Cardiac fibroblast (primary cell): ENCODE data around the gene NPL.

Experiments used
- DNase-seq, 2 donors: peaks; one replicate each; pipeline versions ENCODE4 v3.0.0 to v3.0.0-alpha.2; 2010; ENCODE audit warnings: low read depth in 2 of 2
- H3K4me3 ChIP-seq, 2 donors: replicated peaks in 1 of 2; 1 replicate in 1 of 2; 2 replicates in 1 of 2; pipeline ENCODE4 v1.5.1; 2011; ENCODE audit warnings: low read depth in 2 of 2, low read length in 2 of 2, mild to moderate bottlenecking in 2 of 2, moderate library complexity in 1 of 2
- CTCF ChIP-seq: IDR thresholded peaks from one replicate; pipeline ENCODE4 v1.5.1; 2011; ENCODE audit warnings: low read depth, mild to moderate bottlenecking, low read length, inconsistent platforms

Gene NPL

DNA sequence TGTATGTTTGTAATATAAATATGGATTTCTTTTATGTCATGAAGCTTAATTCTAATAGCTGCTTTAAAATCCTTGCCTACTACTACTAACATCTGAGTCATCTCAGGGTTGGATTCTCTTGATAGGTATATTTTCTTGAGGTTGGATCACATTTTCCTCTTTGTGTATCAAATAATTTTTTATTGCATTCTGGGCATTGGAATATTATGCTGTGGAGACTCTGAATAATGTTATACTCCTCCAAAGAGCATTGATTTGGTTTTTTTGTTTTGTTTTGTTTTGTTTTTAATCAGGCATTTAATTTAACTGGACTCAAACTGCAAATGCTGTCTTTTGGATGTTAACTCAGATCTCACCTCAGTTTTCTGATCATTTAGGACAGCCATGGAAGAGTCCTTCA, 57.5 kb downstream of the NPL start:
- no peak overlapping the region for H3K4me3 ChIP-seq
- DNase-seq: no peak
- no peak for TF ChIP-seq CTCF

DNA sequence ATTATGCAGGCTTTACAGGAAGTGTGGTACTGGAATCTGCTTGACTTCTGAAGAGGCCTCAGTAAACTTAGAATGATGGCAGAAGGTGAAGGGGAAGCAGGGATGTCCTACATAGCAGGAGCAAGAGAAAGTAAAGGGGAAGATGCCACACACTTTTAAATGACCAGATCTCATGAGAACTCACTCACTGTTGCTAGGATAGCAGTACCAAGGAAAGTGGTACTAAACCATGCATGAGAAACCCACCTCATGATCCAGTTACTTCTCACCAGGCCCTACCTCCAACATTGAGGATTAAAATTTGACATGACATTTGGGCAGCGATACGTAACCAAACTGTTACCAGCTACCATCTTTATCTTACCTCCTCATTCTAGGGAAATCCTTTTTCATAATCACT, 59.2 kb downstream of the NPL start:
- TF ChIP-seq CTCF: no peak
- H3K4me3 ChIP-seq: no peak overlapping the region
- no peak for DNase-seq

DNA sequence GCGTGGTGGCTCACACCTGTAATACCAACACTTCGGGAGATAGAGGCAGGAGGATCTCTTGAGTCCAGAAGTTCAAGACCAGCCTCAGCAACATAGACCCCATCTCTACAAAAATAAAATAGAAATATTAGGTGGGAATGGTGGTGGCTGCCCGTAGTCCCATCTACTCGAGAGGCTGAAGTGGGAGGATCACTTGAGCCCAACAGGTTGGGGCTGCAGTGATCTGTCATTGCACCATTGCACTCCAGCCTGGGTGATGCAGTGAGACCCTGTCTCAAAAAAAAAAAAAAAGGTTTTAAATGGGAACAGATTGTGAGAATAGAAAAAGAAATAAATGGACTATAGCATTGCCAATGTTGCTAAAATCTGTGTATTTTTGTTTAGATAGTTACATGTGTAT, 60.7 kb downstream of the NPL start:
- H3K4me3 ChIP-seq: no peak overlapping the region
- no peak for TF ChIP-seq CTCF

DNA sequence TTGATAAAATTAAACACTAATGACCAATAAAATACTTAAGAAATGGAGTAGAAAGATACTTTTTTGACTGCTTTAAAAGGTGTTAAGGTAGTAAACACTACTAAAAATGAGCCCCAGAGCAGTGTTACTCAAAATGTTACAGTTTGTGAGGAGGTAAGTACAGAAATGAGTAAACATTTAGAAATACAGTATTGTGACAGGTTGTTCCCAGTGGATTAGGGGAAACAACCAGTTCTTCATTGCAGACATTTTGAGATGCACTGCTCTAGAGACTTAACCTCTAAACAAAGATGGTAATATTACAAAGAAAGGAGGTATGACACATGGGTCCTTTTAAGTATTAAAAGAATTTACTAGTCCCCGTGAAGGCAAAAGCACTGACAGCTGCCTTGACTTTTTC, 62.3 kb downstream of the NPL start:
- H3K4me3 ChIP-seq: no peak overlapping the region
- no peak for TF ChIP-seq CTCF

More for the DNA sequence above, 60.7 kb downstream of the NPL start:
- DNase-seq: no peak

DNA sequence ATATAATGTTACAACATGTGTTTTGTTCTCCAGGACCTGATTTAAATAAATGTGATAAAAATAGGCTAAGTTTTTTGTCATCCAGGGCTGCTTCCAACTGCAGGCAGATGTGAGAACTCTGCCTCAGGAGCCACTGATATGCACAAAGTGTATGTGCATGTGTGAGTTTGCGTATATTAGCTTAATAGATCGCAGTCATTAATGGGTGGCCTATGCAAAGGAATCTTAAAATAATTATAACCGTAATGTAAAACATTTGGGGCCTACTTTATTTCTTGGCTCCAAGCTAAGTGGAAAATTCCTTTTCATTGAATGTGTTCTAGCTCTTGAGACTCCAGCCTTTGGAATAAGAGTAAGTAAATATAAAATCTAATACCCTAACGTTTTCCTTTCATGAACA, 66.3 kb downstream of the NPL start:
- TF ChIP-seq CTCF: no peak
- H3K4me3 ChIP-seq: no peak overlapping the region
- DNase-seq: no peak

More for the DNA sequence above, 62.3 kb downstream of the NPL start:
- DNase-seq: no peak

DNA sequence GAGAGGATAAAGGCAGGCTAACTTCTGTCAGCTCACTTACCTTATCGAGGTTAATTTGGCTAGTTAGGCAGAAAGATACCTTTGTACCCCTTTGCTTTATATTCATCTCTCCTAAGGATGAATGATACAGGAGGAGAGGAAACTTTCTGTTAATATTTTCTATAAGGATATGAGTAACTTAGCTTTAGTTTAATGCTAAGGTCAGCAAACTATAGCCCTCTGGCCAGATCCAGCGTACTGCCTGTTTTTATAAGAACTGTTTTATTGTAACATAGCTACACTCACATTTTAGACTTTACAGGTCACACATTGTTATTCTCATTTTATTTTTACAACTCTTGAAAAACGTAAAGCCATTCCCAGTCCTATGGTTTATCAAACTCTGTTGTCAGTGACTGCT, 67.6 kb downstream of the NPL start:
- DNase-seq: no peak
- H3K4me3 ChIP-seq: no peak overlapping the region
- no peak for TF ChIP-seq CTCF

DNA sequence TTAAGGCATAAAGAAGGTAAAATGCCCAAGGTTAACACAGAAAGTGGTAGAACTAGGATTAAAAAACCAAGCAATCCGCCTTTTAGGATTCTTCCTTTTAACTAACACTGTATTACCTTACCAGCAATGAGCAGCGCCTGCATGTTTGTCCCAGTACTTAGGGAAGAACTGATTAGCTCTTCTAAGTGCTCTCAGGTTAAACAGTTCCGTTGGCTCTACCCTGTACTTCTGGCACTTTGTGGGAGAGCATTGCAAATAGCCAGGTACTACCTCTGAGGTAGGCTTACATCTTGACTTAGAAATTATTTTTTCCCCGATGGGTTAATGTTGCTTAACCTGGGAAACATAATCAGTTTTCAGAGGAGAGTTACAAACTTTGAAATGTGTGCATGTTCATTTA, 71.1 kb downstream of the NPL start:
- no peak for DNase-seq
- no peak overlapping the region for H3K4me3 ChIP-seq
- no peak for TF ChIP-seq CTCF
